PC-3 (cell line): ENCODE data around the gene MYO18A.

Experiments
- CTCF ChIP-seq: fragments of 300-600 bp; sonication (generic); conservative IDR thresholded peaks from 2 replicates; pipeline ENCODE4 v1.5.1; 2017; ENCODE audit warnings: antibody characterized with exemption, low read depth, mild to moderate bottlenecking, low read length
- EZH2 ChIP-seq: fragments of 300-600 bp; sonication (generic); IDR thresholded peaks from one replicate; pipeline ENCODE4 v1.6.1; 2017; ENCODE audit warnings: antibody characterized with exemption, mild to moderate bottlenecking, low read length; ENCODE audit not compliant: unreplicated experiment

GRCh38 chr17:29131814-29132682 is 48.1 kb downstream of the MYO18A start:
- TF ChIP-seq CTCF = no peak
- no peak for TF ChIP-seq EZH2
